Measurements from ENCODE around the gene TMEM79. TPM values are rescaled to one million over a fixed set of nuclear protein-coding genes. Genes with fewer than 3 reads are reported as not detected.

The TMEM79 gene
- total RNA-seq, 2 donors from 2014 or later: 1.5 to 1.9 TPM

DNA sequence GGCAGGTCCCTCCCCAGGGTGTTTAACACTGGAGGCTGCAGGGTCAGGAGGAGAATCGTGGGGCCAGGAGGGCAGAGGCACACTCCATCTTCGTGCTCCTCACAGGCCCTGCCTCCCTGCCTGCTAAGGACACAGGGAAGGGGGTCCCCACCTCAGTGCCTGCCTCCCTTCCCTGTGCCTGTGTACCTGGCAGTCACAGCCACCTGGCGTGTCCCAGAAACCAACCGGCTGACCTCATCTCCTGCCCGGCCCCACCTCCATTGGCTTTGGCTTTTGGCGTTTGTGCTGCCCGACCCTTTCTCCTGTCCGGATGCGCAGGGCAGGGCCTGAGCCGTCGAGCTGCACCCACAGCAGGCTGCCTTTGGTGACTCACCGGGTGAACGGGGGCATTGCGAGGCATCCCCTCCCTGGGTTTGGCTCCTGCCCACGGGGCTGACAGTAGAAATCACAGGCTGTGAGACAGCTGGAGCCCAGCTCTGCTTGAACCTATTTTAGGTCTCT lies 42.8 kb upstream of the TMEM79 start:
- Histone ChIP-seq H3K27ac (ENCODE audit: low read depth, low read length) (no peak overlapping the region), H3K27me3 (ENCODE audit: control insufficient read depth, insufficient read depth, low read length, poor library complexity, severe bottlenecking) (no peaks in the 10 kb centered on the region), H3K36me3 (ENCODE audit: control insufficient read depth, insufficient read depth, low read length) (peaks cover 29% of the 10 kb centered on the region), H3K9ac (ENCODE audit: extremely low read depth, low read length, poor library complexity, severe bottlenecking) (no peak overlapping the region), H3K4me3 (ENCODE audit: low read length) (no peak overlapping the region), H3K9me3 (ENCODE audit: control insufficient read depth, low read length) (no peaks in the 10 kb centered on the region), H3K4me1 (ENCODE audit: control insufficient read depth, insufficient read depth, low read length) (no peaks in the 10 kb centered on the region)
- Mint-ChIP-seq H3K4me1 (peaks cover 6% of the 10 kb centered on the region), H3K36me3 (ENCODE audit: low read depth) (peaks cover 38% of the 10 kb centered on the region), H3K27me3 (ENCODE audit: insufficient read depth) (peaks cover 4% of the 10 kb centered on the region), H3K27ac (peak overlapping the region; percentile 35), H3K4me3 (no peak overlapping the region), H3K9me3 (no peaks in the 10 kb centered on the region)
- 86 to 88% methylated on average over 6 to 15 of the region's 15 CpGs for WGBS, 2 experiments (ENCODE audit: insufficient coverage in 1 of 2, insufficient read length in 1 of 2)
- no peak for DNase-seq
- TF ChIP-seq, protein P1, sequence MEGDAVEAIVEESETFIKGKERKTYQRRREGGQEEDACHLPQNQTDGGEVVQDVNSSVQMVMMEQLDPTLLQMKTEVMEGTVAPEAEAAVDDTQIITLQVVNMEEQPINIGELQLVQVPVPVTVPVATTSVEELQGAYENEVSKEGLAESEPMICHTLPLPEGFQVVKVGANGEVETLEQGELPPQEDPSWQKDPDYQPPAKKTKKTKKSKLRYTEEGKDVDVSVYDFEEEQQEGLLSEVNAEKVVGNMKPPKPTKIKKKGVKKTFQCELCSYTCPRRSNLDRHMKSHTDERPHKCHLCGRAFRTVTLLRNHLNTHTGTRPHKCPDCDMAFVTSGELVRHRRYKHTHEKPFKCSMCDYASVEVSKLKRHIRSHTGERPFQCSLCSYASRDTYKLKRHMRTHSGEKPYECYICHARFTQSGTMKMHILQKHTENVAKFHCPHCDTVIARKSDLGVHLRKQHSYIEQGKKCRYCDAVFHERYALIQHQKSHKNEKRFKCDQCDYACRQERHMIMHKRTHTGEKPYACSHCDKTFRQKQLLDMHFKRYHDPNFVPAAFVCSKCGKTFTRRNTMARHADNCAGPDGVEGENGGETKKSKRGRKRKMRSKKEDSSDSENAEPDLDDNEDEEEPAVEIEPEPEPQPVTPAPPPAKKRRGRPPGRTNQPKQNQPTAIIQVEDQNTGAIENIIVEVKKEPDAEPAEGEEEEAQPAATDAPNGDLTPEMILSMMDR (conservative IDR thresholded peaks at IDR 0.05): no peak

DNA sequence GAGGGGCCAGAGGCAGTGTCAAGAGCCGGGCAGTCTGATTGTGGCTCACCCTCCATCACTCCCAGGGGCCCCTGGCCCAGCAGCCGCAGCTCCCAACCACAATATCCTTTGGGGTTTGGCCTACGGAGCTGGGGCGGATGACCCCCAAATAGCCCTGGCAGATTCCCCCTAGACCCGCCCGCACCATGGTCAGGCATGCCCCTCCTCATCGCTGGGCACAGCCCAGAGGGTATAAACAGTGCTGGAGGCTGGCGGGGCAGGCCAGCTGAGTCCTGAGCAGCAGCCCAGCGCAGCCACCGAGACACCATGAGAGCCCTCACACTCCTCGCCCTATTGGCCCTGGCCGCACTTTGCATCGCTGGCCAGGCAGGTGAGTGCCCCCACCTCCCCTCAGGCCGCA lies 42.2 kb upstream of the TMEM79 start, which contains the start of gene BGLAP:
Gene BGLAP, plus strand, starts transcription at position 259 of the 400 bp plus-strand sequence. Its CDS starts 48 bp downstream, at position 307.
- H3K27me3 ChIP-seq (ENCODE audit: control insufficient read depth, insufficient read depth, low read length, poor library complexity, severe bottlenecking): no peaks in the 10 kb centered on the region
- no peak within 1 kb of the TSS for H3K4me3 Mint-ChIP-seq
- 91% methylated on average over 5 to 14 of the region's 14 CpGs for WGBS, 2 experiments (ENCODE audit: insufficient coverage in 1 of 2, insufficient read length in 1 of 2)
- H3K27me3 Mint-ChIP-seq (ENCODE audit: insufficient read depth): peaks cover 4% of the 10 kb centered on the region
- H3K27ac Mint-ChIP-seq: peak within 1 kb of the TSS; percentile 35
- peaks cover 24% of the 10 kb centered on the region for H3K36me3 ChIP-seq (ENCODE audit: control insufficient read depth, insufficient read depth, low read length)
- H3K9me3 ChIP-seq (ENCODE audit: control insufficient read depth, low read length): no peaks in the 10 kb centered on the region
- H3K4me3 ChIP-seq (ENCODE audit: low read length): no peak within 1 kb of the TSS
- no peak for DNase-seq
- no peaks in the 10 kb centered on the region for H3K4me1 ChIP-seq (ENCODE audit: control insufficient read depth, insufficient read depth, low read length)
- H3K4me1 Mint-ChIP-seq: peaks cover 6% of the 10 kb centered on the region
- no peaks in the 10 kb centered on the region for H3K9me3 Mint-ChIP-seq
- no peak within 1 kb of the TSS for H3K9ac ChIP-seq (ENCODE audit: extremely low read depth, low read length, poor library complexity, severe bottlenecking)
- TF ChIP-seq, protein P1 (conservative IDR thresholded peaks at IDR 0.05): no peak
- peaks cover 32% of the 10 kb centered on the region for H3K36me3 Mint-ChIP-seq (ENCODE audit: low read depth)
- no peak within 1 kb of the TSS for H3K27ac ChIP-seq (ENCODE audit: low read depth, low read length)

DNA sequence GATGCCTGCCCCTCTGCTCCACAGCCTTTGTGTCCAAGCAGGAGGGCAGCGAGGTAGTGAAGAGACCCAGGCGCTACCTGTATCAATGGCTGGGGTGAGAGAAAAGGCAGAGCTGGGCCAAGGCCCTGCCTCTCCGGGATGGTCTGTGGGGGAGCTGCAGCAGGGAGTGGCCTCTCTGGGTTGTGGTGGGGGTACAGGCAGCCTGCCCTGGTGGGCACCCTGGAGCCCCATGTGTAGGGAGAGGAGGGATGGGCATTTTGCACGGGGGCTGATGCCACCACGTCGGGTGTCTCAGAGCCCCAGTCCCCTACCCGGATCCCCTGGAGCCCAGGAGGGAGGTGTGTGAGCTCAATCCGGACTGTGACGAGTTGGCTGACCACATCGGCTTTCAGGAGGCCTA lies 41.4 kb upstream of the TMEM79 start:
- no peaks in the 10 kb centered on the region for H3K27me3 ChIP-seq (ENCODE audit: control insufficient read depth, insufficient read depth, low read length, poor library complexity, severe bottlenecking)
- TF ChIP-seq, protein P1 (conservative IDR thresholded peaks at IDR 0.05): no peak
- H3K27ac ChIP-seq (ENCODE audit: low read depth, low read length): no peak overlapping the region
- H3K4me3 Mint-ChIP-seq: no peak overlapping the region
- H3K9me3 Mint-ChIP-seq: no peaks in the 10 kb centered on the region
- H3K9me3 ChIP-seq (ENCODE audit: control insufficient read depth, low read length): no peaks in the 10 kb centered on the region
- H3K4me1 Mint-ChIP-seq: peaks cover 6% of the 10 kb centered on the region
- peaks cover 19% of the 10 kb centered on the region for H3K36me3 ChIP-seq (ENCODE audit: control insufficient read depth, insufficient read depth, low read length)
- DNase-seq: no peak
- no peak overlapping the region for H3K4me3 ChIP-seq (ENCODE audit: low read length)
- peaks cover 29% of the 10 kb centered on the region for H3K36me3 Mint-ChIP-seq (ENCODE audit: low read depth)
- H3K9ac ChIP-seq (ENCODE audit: extremely low read depth, low read length, poor library complexity, severe bottlenecking): no peak overlapping the region
- 92 to 93% methylated on average over 8 to 10 of the region's 10 CpGs for WGBS, 2 experiments (ENCODE audit: insufficient coverage in 1 of 2, insufficient read length in 1 of 2)
- no peaks in the 10 kb centered on the region for H3K4me1 ChIP-seq (ENCODE audit: control insufficient read depth, insufficient read depth, low read length)
- peaks cover 4% of the 10 kb centered on the region for H3K27me3 Mint-ChIP-seq (ENCODE audit: insufficient read depth)
- no peak overlapping the region for H3K27ac Mint-ChIP-seq

Data from endodermal cell (in vitro differentiated cells).